A673 (cell line): ENCODE results near the gene RELCH. TPM values are rescaled to one million over a fixed set of nuclear protein-coding genes. Genes with fewer than 3 reads are reported as not detected.
"Not testable (repeated sequence)": the region's sequence is repeated elsewhere in the genome, so short reads cannot be mapped to it uniquely, and the experiment has no call there.

Source experiments
- BruUV-seq: library from RNA; stranded (reverse); fragments of 400-500 nt; replicated peaks from 2 replicates; lab custom pipeline; 2021; lab: Mats Ljungman, UMichigan
- CTCF ChIA-PET: fragments of 300-600 bp; sonication (Branson Sonifier 250); formaldehyde crosslinking; loops from one replicate; lab custom pipeline; 2022; ENCODE audit warnings: antibody characterized with exemption; lab: Charles Lee
- POLR2A ChIA-PET: fragments of 300-600 bp; sonication (Branson Sonifier 250); formaldehyde crosslinking; loops from one replicate; lab custom pipeline; 2022; ENCODE audit warnings: antibody characterized with exemption; ENCODE audit not compliant: low non-redundant PET; lab: Charles Lee
- DNase-seq: peaks from one replicate; pipeline ENCODE4 v3.0.0-alpha.2; 2015; ENCODE audit warnings: low spot score
- H3K27ac ChIP-seq: fragments of 200-600 bp; sonication (generic); 2 replicates; pipeline ENCODE4 v1.5.1; 2016; ENCODE audit warnings: mixed run types, low read depth, mild to moderate bottlenecking, mixed read lengths, antibody characterized with exemption, low read length; ENCODE audit not compliant: poor library complexity, severe bottlenecking
- H3K27me3 ChIP-seq: fragments of 200-600 bp; sonication (generic); replicated peaks from 2 replicates; pipeline ENCODE4 v1.6.1; 2017; ENCODE audit warnings: mixed run types, low read depth, mild to moderate bottlenecking, mixed read lengths, antibody characterized with exemption, low read length; ENCODE audit not compliant: insufficient read depth, poor library complexity
- H3K36me3 ChIP-seq: fragments of 200-600 bp; sonication (generic); 2 replicates; pipeline ENCODE4 v1.6.1; 2016; ENCODE audit warnings: mixed run types, mild to moderate bottlenecking, mixed read lengths, antibody characterized with exemption, low read length; ENCODE audit not compliant: insufficient read depth, poor library complexity, severe bottlenecking
- H3K4me1 ChIP-seq: fragments of 200-600 bp; sonication (generic); 2 replicates; pipeline ENCODE4 v1.6.1; 2017; ENCODE audit warnings: mixed run types, mild to moderate bottlenecking, mixed read lengths, antibody characterized with exemption, low read length; ENCODE audit not compliant: insufficient read depth, poor library complexity, severe bottlenecking
- H3K4me3 ChIP-seq: fragments of 200-600 bp; sonication (generic); 2 replicates; pipeline ENCODE4 v1.5.1; 2016; ENCODE audit warnings: low read depth, mixed run types, mild to moderate bottlenecking, mixed read lengths, low read length; ENCODE audit not compliant: poor library complexity, severe bottlenecking
- H3K9me3 ChIP-seq: fragments of 200-600 bp; sonication (generic); 2 replicates; pipeline ENCODE4 v1.6.1; 2016; ENCODE audit warnings: mixed run types, low read depth, mild to moderate bottlenecking, mixed read lengths, antibody characterized with exemption, low read length; ENCODE audit not compliant: poor library complexity, severe bottlenecking
- CTCF ChIP-seq: fragments of 300-800, 200-600 bp; sonication (generic); conservative IDR thresholded peaks from 2 replicates; pipeline ENCODE4 v1.5.1; 2017; ENCODE audit warnings: low read depth, mild to moderate bottlenecking, antibody characterized with exemption, low read length, moderate library complexity, mixed read lengths
- EZH2 ChIP-seq: fragments of 200-600 bp; sonication (generic); IDR thresholded peaks from 2 replicates; pipeline ENCODE4 v1.6.1; 2017; ENCODE audit warnings: borderline replicate concordance, low read depth, mild to moderate bottlenecking, mixed read lengths, antibody characterized with exemption, low read length; ENCODE audit not compliant: poor library complexity, severe bottlenecking
- intact Hi-C: fragments of 100-400 bp; cut with micrococcal nuclease; formaldehyde crosslinking; loops from one replicate; pipeline ENCODE4 v1.10.0; 2022; ENCODE audit not compliant: unreplicated experiment
- total RNA-seq: library from RNA; stranded (reverse); gene quantifications from 2 replicates; pipeline ENCODE4 v1.2.3, GENCODE V29; 2021

Gene RELCH
- total RNA-seq, 1 experiment from 2014 or later, result 29.2 TPM

DNA sequence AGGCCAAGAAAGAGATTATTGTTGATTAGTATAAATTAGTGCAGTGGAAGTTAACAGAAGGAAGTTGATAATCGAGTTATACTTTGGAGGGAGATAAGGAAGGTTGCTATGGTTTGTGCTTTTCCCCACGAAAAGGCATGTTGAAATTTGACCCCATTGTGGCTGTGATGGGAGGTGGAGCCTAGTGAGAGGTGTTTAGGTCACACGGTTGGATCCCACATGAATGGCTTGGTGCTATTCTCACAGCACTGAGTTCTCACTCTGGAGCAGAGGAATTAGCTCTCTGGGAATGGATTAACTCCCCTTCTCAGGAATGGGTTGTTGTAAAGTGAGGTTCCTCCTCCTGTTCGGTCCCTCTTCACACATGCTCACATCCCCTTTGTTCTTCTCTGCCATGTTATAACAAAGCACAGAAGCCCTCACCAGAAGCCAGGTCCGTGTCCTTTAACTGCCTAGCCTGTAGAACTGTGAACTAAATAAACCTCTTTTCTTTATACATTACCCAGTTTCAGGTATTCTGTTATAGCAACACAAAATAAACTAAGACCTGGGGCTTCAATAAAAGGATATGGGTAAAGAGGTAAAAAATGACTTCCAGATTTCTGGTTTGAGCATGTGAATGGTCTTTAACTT, 22.1 kb upstream of the RELCH start:
- ChIA-PET POLR2A (no interaction called here), CTCF (no interaction called here)
- H3K4me3 ChIP-seq, result no peak overlapping the region
- no peaks in the 10 kb centered on the region for H3K9me3 ChIP-seq
- no peak overlapping the region for H3K27ac ChIP-seq
- TF ChIP-seq CTCF (no peak), EZH2 (no peak)
- no peaks in the 10 kb centered on the region for H3K27me3 ChIP-seq
- BruUV-seq, result no TSS peak
- intact Hi-C loops, result no loop called here
- no peaks in the 10 kb centered on the region for H3K4me1 ChIP-seq
- no peak for DNase-seq
- no peaks in the 10 kb centered on the region for H3K36me3 ChIP-seq

- ChIA-PET POLR2A (no interaction called here), CTCF (no interaction called here)
- Histone ChIP-seq H3K27ac (no peak overlapping the region), H3K4me1 (no peaks in the 10 kb centered on the region), H3K36me3 (no peaks in the 10 kb centered on the region), H3K27me3 (no peaks in the 10 kb centered on the region), H3K9me3 (no peaks in the 10 kb centered on the region), H3K4me3 (no peak overlapping the region)
- intact Hi-C loops, result no loop called here
- BruUV-seq, result no TSS peak
- no peak for DNase-seq
- TF ChIP-seq CTCF (no peak), EZH2 (no peak)
Observed at GRCh38 chr18:62165583-62165982, 21.5 kb upstream of the RELCH start.

- H3K4me1 ChIP-seq, POLR2A ChIA-PET, H3K36me3 ChIP-seq, intact Hi-C loops, BruUV-seq, H3K9me3 ChIP-seq, CTCF ChIA-PET, H3K27ac ChIP-seq, H3K27me3 ChIP-seq, DNase-seq, H3K4me3 ChIP-seq: not testable (repeated sequence)
Observed at GRCh38 chr18:62166524-62166923, 20.5 kb upstream of the RELCH start.

GRCh38 chr18:62170857-62171256, 16.2 kb upstream of the RELCH start:
- H3K4me3 ChIP-seq, result no peak overlapping the region
- no peak for DNase-seq
- TF ChIP-seq CTCF, result no peak
- no peak for TF ChIP-seq EZH2
- H3K36me3 ChIP-seq, result no peaks in the 10 kb centered on the region
- no peaks in the 10 kb centered on the region for H3K4me1 ChIP-seq
- intact Hi-C loops, result no loop called here
- H3K27me3 ChIP-seq, result no peaks in the 10 kb centered on the region
- no TSS peak for BruUV-seq
- ChIA-PET CTCF (no interaction called here), POLR2A (no interaction called here)
- no peaks in the 10 kb centered on the region for H3K9me3 ChIP-seq
- no peak overlapping the region for H3K27ac ChIP-seq
